ENCODE results near the gene P4HA2. TPM values are rescaled to one million over a fixed set of nuclear protein-coding genes. Genes with fewer than 3 reads are reported as not detected.

P4HA2 gene
- total RNA-seq, result 1 to 10 TPM; 3.4 to 4.0 TPM

DNA sequence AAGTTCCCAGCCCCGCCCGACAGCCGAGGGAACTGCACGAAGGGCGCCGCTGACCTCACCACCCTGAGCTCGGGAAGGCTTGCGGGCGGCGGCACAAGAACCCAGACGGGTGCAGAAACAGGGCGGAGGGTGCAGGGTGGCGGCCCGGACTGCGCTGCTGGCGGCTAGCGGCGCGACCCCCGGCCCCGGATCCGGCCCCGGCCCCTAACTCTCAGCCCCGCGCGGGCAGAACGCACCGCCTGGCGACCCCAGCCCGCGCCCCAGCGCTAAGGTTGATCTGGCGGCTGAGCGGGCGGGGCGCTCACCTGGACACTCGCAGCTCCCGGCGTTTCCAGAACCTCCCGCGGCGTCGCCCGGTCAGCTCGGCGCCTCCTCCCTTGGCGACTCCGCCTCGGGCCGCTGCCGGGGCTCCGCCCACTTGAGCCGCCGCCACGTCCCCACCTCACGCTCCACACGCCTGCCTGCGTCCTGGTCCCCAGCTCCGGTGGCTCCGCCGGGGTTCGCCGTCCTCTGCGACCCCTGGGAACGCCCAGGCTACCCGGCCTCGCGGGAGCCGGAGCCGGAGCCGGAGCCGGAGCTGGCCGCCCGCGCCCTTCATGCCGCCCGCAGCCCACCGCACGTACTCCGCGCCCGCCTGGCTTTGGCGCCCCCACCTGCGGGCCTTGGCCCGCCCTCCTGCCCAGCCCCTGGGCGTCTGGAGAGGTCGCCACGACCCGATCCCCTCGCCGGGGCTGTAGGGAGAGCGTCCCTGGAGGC is at the start of gene P4HA2:
TSS of gene P4HA2 (minus strand) at position 369 of the 756 bp plus-strand sequence. CDS start 9,227 bp downstream, outside the sequence.

DNA sequence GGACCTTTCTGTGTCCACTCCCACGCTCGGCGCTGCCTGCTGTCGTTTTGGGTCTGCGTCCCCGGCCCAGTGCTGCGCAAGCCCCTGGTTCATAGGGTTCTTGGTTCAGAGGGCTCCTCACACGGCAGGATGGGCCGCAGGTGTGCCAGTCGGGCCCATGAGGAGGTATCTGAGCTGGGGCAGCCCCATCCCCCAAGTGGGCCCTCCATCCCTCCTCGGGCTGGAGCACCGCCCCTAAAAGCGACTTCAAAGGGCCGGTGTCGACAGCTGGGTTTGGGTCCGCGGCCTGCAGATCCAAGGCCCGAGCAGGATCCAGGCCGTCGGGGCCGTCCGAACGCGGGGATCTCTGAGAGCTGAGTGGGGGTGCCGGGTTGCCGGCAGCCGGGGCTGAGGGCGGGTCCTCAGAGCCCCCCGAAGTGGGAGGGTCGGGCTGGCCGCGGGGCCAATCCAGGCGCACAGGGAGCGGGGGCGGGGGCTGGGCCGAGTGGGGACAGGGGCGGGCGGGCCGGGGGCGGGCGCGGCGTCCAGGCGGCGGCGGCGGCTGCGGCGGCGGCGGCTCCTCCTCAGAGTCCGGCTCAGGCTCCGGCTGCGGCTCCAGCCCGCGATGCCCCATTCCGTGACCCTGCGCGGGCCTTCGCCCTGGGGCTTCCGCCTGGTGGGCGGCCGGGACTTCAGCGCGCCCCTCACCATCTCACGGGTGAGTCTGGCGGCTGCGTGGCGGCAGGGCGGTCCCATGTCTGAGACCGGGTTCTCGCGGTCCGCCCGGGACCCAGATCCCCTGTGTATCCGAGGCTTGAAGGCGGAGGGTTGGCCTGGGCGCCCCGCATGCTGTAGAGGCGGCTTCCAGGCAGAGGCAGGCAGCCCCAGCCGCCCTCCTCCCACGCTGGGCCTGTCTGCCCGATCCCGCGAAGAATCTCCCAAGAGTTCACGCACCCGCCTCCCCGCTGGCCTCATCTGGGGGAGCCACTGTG is 29.8 kb upstream of the P4HA2 start, which contains the start of gene PDLIM4:
TSS of gene PDLIM4 (plus strand) at position 566 of the 971 bp plus-strand sequence. CDS start at position 605, 39 bp downstream.

Small RNA genes lying within 50 kb of the gene (microRNA-seq; reads per million reads assigned to microRNA genes)
- gene MIR6830 (ENCODE audit: borderline microRNAs expressed, borderline replicate concordance), result not detected

Other genes with a start within 250 kb of the P4HA2 start
- 10 to 100 TPM; 30.8 TPM for gene ACSL6, start 216.2 kb downstream of the P4HA2 start, total RNA-seq
- gene IL3, start 167.2 kb downstream of the P4HA2 start, total RNA-seq, result not detected
- 1 to 10 TPM; 2.9 to 4.3 TPM for gene CSF2, start 154.1 kb downstream of the P4HA2 start, total RNA-seq
- gene PDLIM4, start 29.8 kb upstream of the P4HA2 start, total RNA-seq, result not detected
- not detected for gene SLC22A4, start 66.5 kb upstream of the P4HA2 start, total RNA-seq
- gene SLC22A5, start 141.9 kb upstream of the P4HA2 start, total RNA-seq, result 1 to 10 TPM; 2.8 to 3.2 TPM

Data from activated naive CD4-positive, alpha-beta T cell treated with anti-CD3 and anti-CD28 coated beads, Interleukin-2, amount 10 ng/mL, durations not matched to agents 5 hours and 36 hours (primary cell).